Bronchial epithelial cell (primary cell): ENCODE results near the gene MBD2. TPM values are rescaled to one million over a fixed set of nuclear protein-coding genes. Genes with fewer than 3 reads are reported as not detected.
A peak's percentile ranks its signal among the peaks of the same experiment; 100 is the strongest.

ENCODE experiments used
- DNase-seq: peaks from one replicate; pipeline ENCODE4 v3.0.0-alpha.2; 2010; ENCODE audit warnings: low read depth
- FAIRE-seq: peaks from 2 replicates; lab custom pipeline; 2011; peaks lifted over from hg19 to GRCh38; lab: Jason Lieb, UNC
- H3K27me3 ChIP-seq: 2 replicates; pipeline ENCODE4 v1.5.1; 2011; ENCODE audit warnings: low read length; ENCODE audit not compliant: control insufficient read depth, insufficient read depth
- H3K36me3 ChIP-seq: 2 replicates; pipeline ENCODE4 v1.5.1; 2011; ENCODE audit warnings: low read length; ENCODE audit not compliant: control insufficient read depth, insufficient read depth
- H3K4me3 ChIP-seq: 2 replicates; pipeline ENCODE4 v1.5.1; 2011; ENCODE audit warnings: mild to moderate bottlenecking, low read depth, low read length, control low read depth
- total RNA-seq: library from RNA; depleted of rRNA; stranded (reverse); fragments of >200 nt; gene quantifications from 2 replicates; pipeline ENCODE4 v1.2.1, GENCODE V29; 2014
- TF ChIP-seq, protein P1 (sequence below): IDR thresholded peaks from 2 replicates; pipeline ENCODE4 v1.5.1; 2011; ENCODE audit warnings: mild to moderate bottlenecking, moderate library complexity, low read length, control low read depth, inconsistent platforms; ENCODE audit not compliant: insufficient read depth, severe bottlenecking

The MBD2 gene
- total RNA-seq, 1 donor from 2014 or later: 36.3 TPM

GRCh38 chr18:54173980-54174630, 50.4 kb downstream of the MBD2 start:
- DNase-seq (no peak), FAIRE-seq (no peak)
- TF ChIP-seq, protein P1, sequence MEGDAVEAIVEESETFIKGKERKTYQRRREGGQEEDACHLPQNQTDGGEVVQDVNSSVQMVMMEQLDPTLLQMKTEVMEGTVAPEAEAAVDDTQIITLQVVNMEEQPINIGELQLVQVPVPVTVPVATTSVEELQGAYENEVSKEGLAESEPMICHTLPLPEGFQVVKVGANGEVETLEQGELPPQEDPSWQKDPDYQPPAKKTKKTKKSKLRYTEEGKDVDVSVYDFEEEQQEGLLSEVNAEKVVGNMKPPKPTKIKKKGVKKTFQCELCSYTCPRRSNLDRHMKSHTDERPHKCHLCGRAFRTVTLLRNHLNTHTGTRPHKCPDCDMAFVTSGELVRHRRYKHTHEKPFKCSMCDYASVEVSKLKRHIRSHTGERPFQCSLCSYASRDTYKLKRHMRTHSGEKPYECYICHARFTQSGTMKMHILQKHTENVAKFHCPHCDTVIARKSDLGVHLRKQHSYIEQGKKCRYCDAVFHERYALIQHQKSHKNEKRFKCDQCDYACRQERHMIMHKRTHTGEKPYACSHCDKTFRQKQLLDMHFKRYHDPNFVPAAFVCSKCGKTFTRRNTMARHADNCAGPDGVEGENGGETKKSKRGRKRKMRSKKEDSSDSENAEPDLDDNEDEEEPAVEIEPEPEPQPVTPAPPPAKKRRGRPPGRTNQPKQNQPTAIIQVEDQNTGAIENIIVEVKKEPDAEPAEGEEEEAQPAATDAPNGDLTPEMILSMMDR: no peak
- Histone ChIP-seq H3K27me3 (no peaks in the 10 kb centered on the region), H3K36me3 (peaks cover 3% of the 10 kb centered on the region), H3K4me3 (no peak overlapping the region)

- Histone ChIP-seq H3K36me3 (peaks cover 6% of the 10 kb centered on the region), H3K27me3 (no peaks in the 10 kb centered on the region), H3K4me3 (no peak overlapping the region)
- DNase-seq: no peak
- FAIRE-seq: no peak
- TF ChIP-seq, protein P1: no peak
These were observed 51.2 kb downstream of the MBD2 start for GRCh38 chr18:54173250-54173649.

- no peak for DNase-seq
- Histone ChIP-seq H3K4me3 (no peak overlapping the region), H3K36me3 (peaks cover 9% of the 10 kb centered on the region), H3K27me3 (no peaks in the 10 kb centered on the region)
- peak; percentile 36 for FAIRE-seq
- TF ChIP-seq, protein P1: no peak
These were observed 54.8 kb downstream of the MBD2 start for GRCh38 chr18:54169431-54170403.

GRCh38 chr18:54165450-54165849, 59.0 kb downstream of the MBD2 start:
- FAIRE-seq (no peak), DNase-seq (no peak)
- TF ChIP-seq, protein P1: no peak
- no peaks in the 10 kb centered on the region for H3K27me3 ChIP-seq
- H3K4me3 ChIP-seq: no peak overlapping the region
- peaks cover 10% of the 10 kb centered on the region for H3K36me3 ChIP-seq

DNA sequence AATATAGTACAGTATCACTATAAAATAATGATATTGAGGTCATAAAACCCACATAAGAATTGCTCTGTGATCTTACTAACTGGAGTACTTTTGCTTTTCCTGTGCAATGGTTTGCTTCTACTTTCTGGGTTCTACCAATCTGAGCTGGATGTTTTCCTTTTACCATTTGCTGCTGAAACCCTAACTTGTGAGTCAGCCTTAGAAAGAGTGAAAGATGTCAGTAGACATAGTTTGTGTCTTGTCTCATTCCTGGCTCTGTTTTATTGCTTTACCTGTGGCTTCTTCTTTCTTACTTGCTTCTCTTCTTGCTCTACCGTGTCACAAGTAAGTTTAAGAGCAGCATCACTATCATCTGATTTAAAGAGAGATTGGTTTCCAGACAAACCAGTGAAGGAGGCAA, 61.0 kb downstream of the MBD2 start:
- no peaks in the 10 kb centered on the region for H3K27me3 ChIP-seq
- no peak for FAIRE-seq
- no peak overlapping the region for H3K4me3 ChIP-seq
- TF ChIP-seq, protein P1: no peak
- DNase-seq: peak; percentile 22
- peaks cover 14% of the 10 kb centered on the region for H3K36me3 ChIP-seq
